HG02885 (cell line): ENCODE measurements around the gene TFEC.

Experiments used
- ATAC-seq: cut with Tn5 transposase; IDR thresholded peaks from one replicate; pipeline ENCODE4 v1.9.1; 2021; ENCODE audit warnings: mild to moderate bottlenecking; ENCODE audit not compliant: unreplicated experiment, poor library complexity

TFEC gene

GRCh38 chr7:115997221-115997620, 33.3 kb downstream of the TFEC start:
- no peak for ATAC-seq

DNA sequence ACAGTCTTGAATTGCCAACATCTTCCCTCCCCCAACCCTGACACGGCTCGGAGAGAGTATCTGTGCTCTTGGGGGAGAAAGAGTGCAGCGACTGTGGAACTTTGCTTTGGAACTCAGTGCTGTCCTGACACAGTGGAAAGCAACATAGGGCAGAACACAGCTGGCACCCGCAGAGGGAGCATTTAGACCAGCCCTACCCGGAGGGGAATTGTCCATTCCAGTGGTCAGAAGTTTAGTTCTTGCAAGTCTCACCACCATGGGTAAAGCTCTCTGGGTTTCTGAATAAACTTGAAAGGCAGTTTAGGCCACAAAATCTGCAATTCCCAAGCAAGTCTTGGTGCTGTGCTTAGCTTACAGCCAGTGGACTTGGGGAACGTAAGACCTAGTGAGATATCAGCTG, 34.9 kb downstream of the TFEC start:
- ATAC-seq: no peak

DNA sequence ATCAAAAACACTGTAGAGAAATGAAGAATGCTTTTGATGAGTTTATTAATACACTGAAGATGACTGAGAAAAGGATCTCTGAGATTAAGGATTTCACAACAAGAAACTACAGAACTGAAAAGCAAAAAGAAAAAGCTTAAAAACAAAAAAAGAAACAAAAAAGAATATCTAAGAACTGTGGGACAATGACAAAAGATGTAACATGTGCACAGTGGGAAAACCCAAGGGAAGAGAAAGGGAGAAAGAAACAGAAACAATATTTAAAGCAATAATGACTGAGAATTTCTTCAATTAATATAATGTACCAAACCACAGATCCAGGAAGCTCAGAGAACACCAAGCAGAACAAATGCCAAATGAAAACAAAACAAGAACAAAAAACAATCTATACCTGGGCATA, 42.2 kb downstream of the TFEC start:
- no peak for ATAC-seq

DNA sequence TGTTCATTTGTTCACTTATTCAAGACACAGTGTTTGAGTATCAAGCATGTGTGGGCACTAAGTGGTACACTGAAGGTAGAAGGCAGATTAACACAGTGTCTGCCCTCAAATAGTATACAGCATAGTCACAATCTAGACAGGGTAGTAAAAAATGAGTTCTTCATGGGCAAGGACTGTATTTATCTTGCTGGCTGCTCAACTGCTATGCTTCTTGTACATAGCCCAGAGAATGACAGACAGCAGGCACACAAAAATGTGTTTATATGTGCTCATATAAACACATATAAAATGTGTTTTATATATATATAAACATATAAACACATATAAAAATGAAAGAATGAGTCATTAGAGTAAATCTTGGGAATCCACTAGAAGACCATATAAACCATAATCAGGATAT, 43.1 kb downstream of the TFEC start:
- ATAC-seq: no peak

GRCh38 chr7:115984105-115984504, 46.5 kb downstream of the TFEC start:
- no peak for ATAC-seq

GRCh38 chr7:115980159-115980558, 50.4 kb downstream of the TFEC start:
- no peak for ATAC-seq

DNA sequence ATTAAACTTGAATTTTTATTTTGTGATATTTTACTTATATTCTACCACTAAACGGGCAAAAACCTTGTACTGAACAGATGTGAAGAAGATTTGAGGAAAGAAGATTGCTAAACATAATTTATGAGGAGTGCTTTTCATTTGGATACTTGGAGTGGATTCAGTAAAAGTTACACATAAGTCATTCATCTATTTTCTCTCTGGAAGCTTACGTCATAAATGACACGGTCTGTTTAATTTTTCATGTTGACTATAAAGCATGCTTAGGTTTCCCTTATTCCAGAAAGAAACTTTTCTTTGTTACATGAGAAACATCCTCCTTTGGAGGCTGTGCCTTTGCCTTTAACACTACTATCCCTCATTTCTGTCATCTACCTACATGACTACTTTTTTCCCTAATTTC, 53.9 kb downstream of the TFEC start:
- ATAC-seq: no peak

DNA sequence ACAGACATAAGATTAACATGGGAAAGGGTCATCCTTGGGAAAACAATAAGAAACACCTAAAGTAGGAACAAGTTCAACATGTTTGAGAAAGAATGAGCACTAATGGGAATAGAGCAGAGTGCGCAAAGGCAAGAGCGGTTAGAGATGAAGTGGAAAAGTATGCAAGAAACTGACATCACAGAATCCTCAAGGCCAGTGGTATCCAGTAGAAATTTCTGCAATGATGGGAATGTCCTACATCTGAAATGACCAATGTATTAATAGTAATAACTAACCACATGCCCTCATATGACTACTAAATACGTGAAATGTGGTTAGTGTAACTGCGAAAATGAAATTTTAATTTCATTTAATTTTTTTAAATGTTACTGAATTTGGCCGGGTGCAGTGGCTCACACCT, 54.8 kb downstream of the TFEC start:
- no peak for ATAC-seq

GRCh38 chr7:115973406-115973805, 57.2 kb downstream of the TFEC start:
- ATAC-seq: no peak

DNA sequence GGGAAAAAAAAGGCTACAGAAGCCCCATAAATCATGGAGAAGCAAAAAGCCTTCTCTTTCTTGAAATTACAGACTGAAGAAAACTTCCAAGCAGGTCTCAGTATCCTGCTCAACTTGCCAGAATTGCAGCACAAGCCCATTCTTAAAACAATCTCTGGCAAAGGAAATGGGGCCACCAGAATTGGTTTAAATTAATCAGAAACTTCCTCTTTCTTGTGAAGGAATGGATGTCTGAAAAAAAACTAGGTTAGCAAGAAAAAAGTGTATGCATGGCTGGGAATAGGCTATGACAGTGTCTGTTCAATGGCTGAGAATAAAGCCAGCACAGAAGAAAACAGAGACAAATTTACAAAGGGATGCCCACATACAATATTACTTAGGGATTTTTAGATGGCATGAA, 59.1 kb downstream of the TFEC start:
- no peak for ATAC-seq

DNA sequence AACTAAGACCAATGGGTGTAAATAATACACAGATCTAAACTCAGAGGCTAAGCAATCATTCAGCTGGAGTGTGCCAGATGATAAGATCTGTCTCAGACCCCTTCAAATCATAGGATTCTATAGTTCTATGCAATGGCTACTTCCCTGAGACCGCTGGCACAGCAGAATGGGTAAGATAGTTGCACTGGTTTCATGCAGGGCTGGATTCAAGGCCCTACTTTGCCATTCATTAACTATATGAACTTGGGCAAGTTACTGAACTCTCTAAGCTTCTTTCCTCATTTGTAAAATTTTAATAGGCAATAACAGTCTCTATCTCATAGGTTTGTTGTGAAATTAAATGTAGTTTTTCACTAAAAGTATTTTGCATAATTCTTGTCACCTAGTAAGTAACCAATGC, 62.0 kb downstream of the TFEC start:
- ATAC-seq: no peak

GRCh38 chr7:115968171-115968570, 62.4 kb downstream of the TFEC start:
- ATAC-seq: no peak

GRCh38 chr7:115965796-115966475, 64.6 kb downstream of the TFEC start:
- ATAC-seq: no peak

DNA sequence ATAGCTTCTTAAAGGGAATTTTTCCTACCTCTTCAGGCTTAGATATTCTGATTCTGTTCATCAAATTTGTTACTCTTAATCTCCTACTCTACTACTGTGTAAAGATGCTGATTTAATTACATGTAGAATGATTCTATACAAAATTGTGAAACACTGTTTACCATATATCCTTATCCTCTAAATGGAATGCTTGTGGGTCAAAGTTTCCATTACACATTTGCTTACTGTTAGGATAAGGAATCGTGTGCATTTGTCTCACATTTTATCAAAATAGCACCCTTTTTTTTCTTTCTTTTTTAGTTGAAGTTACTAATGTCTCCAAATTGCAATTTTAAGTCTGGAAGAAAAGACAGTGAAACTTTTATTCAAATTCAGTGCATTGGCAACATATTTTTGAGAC, 65.3 kb downstream of the TFEC start:
- no peak for ATAC-seq

DNA sequence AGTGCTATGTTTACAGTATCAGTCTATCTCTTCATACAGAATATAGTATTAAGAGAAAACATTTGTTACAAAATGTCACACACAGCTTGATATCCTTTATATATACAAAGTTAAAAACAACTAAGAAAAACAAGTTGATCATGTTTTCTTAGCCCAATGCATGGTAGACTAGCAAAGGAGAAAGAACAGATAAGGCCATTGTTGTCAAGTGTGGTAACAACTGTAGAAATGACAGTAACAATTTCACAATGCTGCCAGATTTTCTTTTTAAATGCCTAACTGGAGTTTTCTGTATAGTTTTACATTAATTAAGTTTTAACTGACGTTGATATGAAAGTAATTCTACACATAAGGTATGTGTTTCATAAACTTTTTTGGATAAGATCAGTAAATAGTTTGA, 65.8 kb downstream of the TFEC start:
- ATAC-seq: no peak

- no peak for ATAC-seq
Observed at GRCh38 chr7:115962340-115962739, 68.2 kb downstream of the TFEC start.

DNA sequence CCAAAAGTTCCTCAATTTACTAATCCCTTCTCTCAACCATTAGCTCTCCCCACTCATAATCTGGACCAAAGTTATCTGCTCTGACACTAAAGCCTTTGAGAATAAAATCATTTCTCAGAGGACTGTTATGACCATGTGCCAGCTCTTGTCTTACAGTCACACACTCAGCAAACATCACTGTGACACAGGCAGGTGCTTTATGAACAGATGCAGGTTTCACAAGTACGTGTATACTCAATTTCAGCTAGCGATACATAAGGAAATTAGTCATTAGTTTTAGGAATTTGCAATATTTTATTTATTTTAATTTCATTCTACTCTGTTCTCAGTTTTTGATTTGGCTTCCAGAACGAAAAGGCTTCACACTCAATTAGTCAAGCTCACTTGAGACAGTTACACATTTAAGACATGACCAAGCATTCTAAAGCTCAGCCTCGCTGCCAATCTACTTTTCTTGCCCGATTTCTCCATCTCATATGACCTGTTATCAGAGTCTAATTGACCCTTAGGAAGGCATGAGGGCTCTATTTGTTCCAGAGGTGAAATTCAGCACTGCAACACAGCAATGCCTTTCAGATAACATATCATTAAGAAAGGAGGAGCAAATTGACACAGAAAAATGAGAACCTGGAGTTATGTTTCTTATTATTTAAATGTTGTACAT, 76.8 kb downstream of the TFEC start:
- no peak for ATAC-seq

- ATAC-seq: no peak
Observed at GRCh38 chr7:115952832-115953231, 77.7 kb downstream of the TFEC start.

- no peak for ATAC-seq
Observed at GRCh38 chr7:115951547-115951946, 79.0 kb downstream of the TFEC start.

DNA sequence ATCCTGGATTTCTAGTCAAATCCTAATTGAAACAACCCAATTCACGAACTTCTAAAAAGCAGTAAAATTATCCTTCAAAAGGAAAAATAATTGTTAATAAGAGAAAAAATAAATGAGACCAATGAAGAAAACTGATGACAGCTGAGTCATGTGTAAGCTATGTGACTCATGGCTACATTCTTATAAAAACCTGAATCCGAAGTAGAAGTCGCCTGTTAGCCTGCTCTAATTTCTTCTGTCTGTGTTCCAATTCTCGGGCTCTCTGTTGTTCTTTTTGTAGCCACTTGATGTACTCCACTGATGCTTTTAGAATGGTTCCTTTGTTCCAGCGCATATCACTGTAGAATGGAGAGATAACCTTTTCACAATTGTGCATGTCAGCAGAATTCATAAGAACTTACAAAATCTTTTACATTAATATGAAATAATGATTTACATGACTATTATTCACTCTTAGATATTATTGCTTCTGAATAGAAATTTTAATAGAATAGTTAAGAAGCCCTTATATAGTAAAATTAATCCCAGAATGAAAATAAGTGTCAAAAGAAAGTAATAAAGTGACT, 88.8 kb downstream of the TFEC start:
- ATAC-seq: no peak

DNA sequence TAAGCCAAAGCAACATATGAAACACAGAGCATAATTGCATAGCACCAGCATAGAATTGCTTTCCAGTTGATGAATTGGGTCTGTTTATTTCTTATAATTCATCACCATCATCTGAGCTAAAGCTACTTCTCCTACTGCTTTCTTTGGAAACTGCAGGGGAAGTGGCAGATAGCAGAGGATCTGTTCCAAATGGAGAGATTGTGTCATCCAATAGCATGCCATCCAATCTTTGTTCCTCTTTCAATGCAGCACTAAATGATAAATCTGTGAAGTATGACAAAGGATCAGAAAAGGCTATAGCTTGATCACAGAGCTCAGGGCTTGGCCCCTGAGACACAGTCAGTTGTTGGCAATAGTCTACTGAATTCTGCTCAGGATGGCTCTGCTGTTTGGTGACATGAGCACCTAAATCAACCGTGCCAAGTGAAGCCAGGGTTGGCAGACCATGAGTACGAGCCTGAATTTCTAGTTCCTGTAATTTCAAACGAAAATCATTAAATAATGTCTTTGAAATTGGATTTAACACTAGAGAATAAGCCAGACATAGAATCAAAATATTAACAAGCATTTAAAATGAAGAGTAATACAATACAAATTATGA, 90.0 kb downstream of the TFEC start:
- ATAC-seq: no peak

DNA sequence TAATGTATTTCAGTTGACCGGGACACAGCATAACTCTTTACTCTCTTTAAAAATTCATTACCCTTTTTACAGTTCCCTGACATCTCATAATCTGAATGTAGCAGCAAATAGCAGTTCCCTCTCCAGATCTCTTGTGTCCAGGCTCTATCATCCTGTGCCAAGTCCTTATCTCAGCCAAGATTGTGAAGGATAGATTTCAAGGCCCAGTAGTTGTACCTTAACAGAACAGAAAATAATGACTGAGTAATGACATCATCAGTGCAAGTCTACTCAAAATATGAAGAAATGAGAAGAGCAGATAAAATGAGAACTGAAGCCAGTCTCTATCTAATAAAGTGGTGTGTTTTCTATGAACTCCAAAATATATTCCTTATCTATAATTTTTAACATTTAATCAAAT, 92.6 kb downstream of the TFEC start:
- no peak for ATAC-seq
